IMR-90 (cell line): ENCODE data around the gene ARAP3. TPM values are rescaled to one million over a fixed set of nuclear protein-coding genes. Genes with fewer than 3 reads are reported as not detected.

ENCODE experiments used
- ATAC-seq: fragments of 200-7000 bp; cut with Tn5 transposase; 2 replicates; pipeline ENCODE4 v1.9.1; 2020; ENCODE audit warnings: low read depth, mild to moderate bottlenecking, moderate library complexity
- BruUV-seq: library from RNA; stranded (reverse); fragments of 400-500 nt; replicated peaks from 2 replicates; lab custom pipeline; 2021; lab: Mats Ljungman, UMichigan
- CTCF ChIA-PET: fragments of 300-600 bp; formaldehyde crosslinking; extraction: SDS; loops from one replicate; lab custom pipeline; 2021; ENCODE audit warnings: antibody characterized with exemption; lab: Yijun Ruan, JAX
- POLR2A ChIA-PET: fragments of 300-600 bp; sonication (Branson Sonifier 250); formaldehyde crosslinking; loops from one replicate; lab custom pipeline; 2022; ENCODE audit warnings: antibody characterized with exemption; ENCODE audit not compliant: unreplicated experiment; lab: Charles Lee
- DNase-seq: peaks from one replicate; pipeline ENCODE4 v3.0.0; 2013
- H2AFZ ChIP-seq: replicated peaks from 2 replicates; pipeline ENCODE3; 2013; ENCODE audit warnings: low read length, mild to moderate bottlenecking; ENCODE audit not compliant: poor library complexity
- H2AK5ac ChIP-seq: 2 replicates; pipeline ENCODE4 v1.6.1; 2013; ENCODE audit warnings: low read depth, low read length, inconsistent platforms
- H2AK9ac ChIP-seq: replicated peaks from 2 replicates; pipeline ENCODE3; 2013; ENCODE audit warnings: mild to moderate bottlenecking, low read depth, low read length, moderate library complexity; ENCODE audit not compliant: poor library complexity
- H2BK120ac ChIP-seq: 2 replicates; pipeline ENCODE4 v1.6.1; 2013; ENCODE audit warnings: low read depth, low read length, inconsistent platforms
- H2BK15ac ChIP-seq: 3 replicates; pipeline ENCODE4 v1.6.1; 2013; ENCODE audit warnings: low read depth, low read length, inconsistent platforms
- H2BK20ac ChIP-seq: 2 replicates; pipeline ENCODE4 v1.6.1; 2013; ENCODE audit warnings: low read depth, mild to moderate bottlenecking, inconsistent platforms, low read length, moderate library complexity
- H2BK5ac ChIP-seq: 2 replicates; pipeline ENCODE4 v1.6.1; 2013; ENCODE audit warnings: mild to moderate bottlenecking, low read depth, low read length, inconsistent platforms; ENCODE audit not compliant: poor library complexity, severe bottlenecking
- H3K14ac ChIP-seq: replicated peaks from 2 replicates; pipeline ENCODE4 v1.6.1; 2013; ENCODE audit warnings: low read depth, low read length, inconsistent platforms
- H3K18ac ChIP-seq: 2 replicates; pipeline ENCODE4 v1.6.1; 2013; ENCODE audit warnings: low read depth, low read length, control low read depth
- H3K23ac ChIP-seq: 2 replicates; pipeline ENCODE4 v1.6.1; 2013; ENCODE audit warnings: low read depth, low read length, inconsistent platforms
- H3K27ac ChIP-seq: 2 replicates; pipeline ENCODE4 v1.5.1; 2013; ENCODE audit warnings: mild to moderate bottlenecking, control low read depth, low read length; ENCODE audit not compliant: insufficient read depth
- H3K27me3 ChIP-seq: 2 replicates; pipeline ENCODE4 v1.6.1; 2013; ENCODE audit warnings: low read length; ENCODE audit not compliant: control insufficient read depth, insufficient read depth
- H3K36me3 ChIP-seq: 2 replicates; pipeline ENCODE4 v1.6.1; 2013; ENCODE audit warnings: low read length, mixed read lengths; ENCODE audit not compliant: control insufficient read depth, insufficient read depth
- H3K4ac ChIP-seq: 2 replicates; pipeline ENCODE4 v1.6.1; 2013; ENCODE audit warnings: low read depth, low read length, inconsistent platforms
- H3K4me1 ChIP-seq: 2 replicates; pipeline ENCODE4 v1.6.1; 2013; ENCODE audit warnings: low read length, mixed read lengths; ENCODE audit not compliant: control insufficient read depth, insufficient read depth
- H3K4me2 ChIP-seq: 2 replicates; pipeline ENCODE4 v1.6.1; 2013; ENCODE audit warnings: low read depth, mild to moderate bottlenecking, control low read depth, low read length, moderate library complexity
- H3K4me3 ChIP-seq: 2 replicates; pipeline ENCODE4 v1.5.1; 2013; ENCODE audit warnings: low read depth, mild to moderate bottlenecking, control low read depth, low read length, moderate library complexity; ENCODE audit not compliant: insufficient read depth
- H3K56ac ChIP-seq: 2 replicates; pipeline ENCODE4 v1.6.1; 2013; ENCODE audit warnings: low read length, inconsistent platforms; ENCODE audit not compliant: insufficient read depth; ENCODE audit errors: extremely low read depth
- H3K79me1 ChIP-seq, 2 experiments: 2 replicates each; pipeline ENCODE4 v1.6.1; 2013; ENCODE audit warnings: low read length in 2 of 2, inconsistent platforms in 1 of 2, low read depth in 1 of 2
- H3K9ac ChIP-seq: 2 replicates; pipeline ENCODE4 v1.6.1; 2013; ENCODE audit warnings: low read depth, low read length, control low read depth
- H3K9me1 ChIP-seq: 2 replicates; pipeline ENCODE4 v1.6.1; 2013; ENCODE audit warnings: low read length, inconsistent platforms; ENCODE audit not compliant: insufficient read depth
- H3K9me3 ChIP-seq: 2 replicates; pipeline ENCODE4 v1.6.1; 2013; ENCODE audit warnings: low read length; ENCODE audit not compliant: control insufficient read depth, insufficient read depth
- H4K20me1 ChIP-seq: 2 replicates; pipeline ENCODE4 v1.6.1; 2013; ENCODE audit warnings: low read length, inconsistent platforms; ENCODE audit not compliant: insufficient read depth
- H4K5ac ChIP-seq: 2 replicates; pipeline ENCODE4 v1.6.1; 2013; ENCODE audit warnings: mild to moderate bottlenecking, low read depth, low read length, control low read depth
- H4K8ac ChIP-seq, 2 experiments: 2 replicates each; pipeline ENCODE4 v1.6.1; 2013; ENCODE audit warnings: low read depth in 2 of 2, low read length in 2 of 2, control low read depth in 1 of 2, inconsistent platforms in 1 of 2
- H4K91ac ChIP-seq: 2 replicates; pipeline ENCODE4 v1.6.1; 2013; ENCODE audit warnings: low read depth, low read length, inconsistent platforms; ENCODE audit not compliant: insufficient read depth
- CEBPB ChIP-seq: IDR thresholded peaks from 2 replicates; pipeline ENCODE4 v1.6.1; 2012; ENCODE audit warnings: low read depth, low read length, improper control_type of control experiment
- CHD1 ChIP-seq: IDR thresholded peaks from 2 replicates; pipeline ENCODE4 v1.6.1; 2012; ENCODE audit warnings: low read depth, low read length, improper control_type of control experiment
- CTCF ChIP-seq: conservative IDR thresholded peaks from 2 replicates; pipeline ENCODE4 v1.5.1; 2012; ENCODE audit warnings: mild to moderate bottlenecking, low read depth, low read length, improper control_type of control experiment
- ELK1 ChIP-seq: fragments of 150-350 bp; IDR thresholded peaks from 2 replicates; pipeline ENCODE4 v1.6.1; 2016; ENCODE audit warnings: low read depth, mild to moderate bottlenecking, low read length, moderate library complexity, borderline replicate concordance
- FOS ChIP-seq: fragments of 150-350 bp; IDR thresholded peaks from 2 replicates; pipeline ENCODE4 v1.6.1; 2016; ENCODE audit warnings: low read depth, low read length
- MAFK ChIP-seq: IDR thresholded peaks from 2 replicates; pipeline ENCODE4 v1.6.1; 2012; ENCODE audit warnings: low read depth, low read length, improper control_type of control experiment
- MAZ ChIP-seq: IDR thresholded peaks from 2 replicates; pipeline ENCODE4 v1.6.1; 2012; ENCODE audit warnings: low read depth, mild to moderate bottlenecking, low read length, improper control_type of control experiment, moderate library complexity, borderline replicate concordance
- MXI1 ChIP-seq: IDR thresholded peaks from 2 replicates; pipeline ENCODE4 v1.6.1; 2012; ENCODE audit warnings: low read depth, mild to moderate bottlenecking, low read length, moderate library complexity, borderline replicate concordance
- NFE2L2 ChIP-seq: fragments of 150-350 bp; IDR thresholded peaks from 2 replicates; pipeline ENCODE4 v1.6.1; 2016; ENCODE audit warnings: low read depth, mild to moderate bottlenecking, low read length
- POLR2A ChIP-seq: IDR thresholded peaks from 2 replicates; pipeline ENCODE4 v1.6.1; 2012; ENCODE audit warnings: mild to moderate bottlenecking, low read depth, low read length
- RAD21 ChIP-seq: IDR thresholded peaks from 2 replicates; pipeline ENCODE4 v1.6.1; 2012; ENCODE audit warnings: low read length, improper control_type of control experiment
- RCOR1 ChIP-seq: IDR thresholded peaks from 2 replicates; pipeline ENCODE4 v1.6.1; 2012; ENCODE audit warnings: mild to moderate bottlenecking, low read length, improper control_type of control experiment; ENCODE audit not compliant: insufficient replicate concordance
- RFX5 ChIP-seq: IDR thresholded peaks from 2 replicates; pipeline ENCODE4 v1.8.0; 2012; ENCODE audit warnings: low read depth, mild to moderate bottlenecking, low read length, moderate library complexity
- SMC3 ChIP-seq: fragments of 150-350 bp; IDR thresholded peaks from 2 replicates; pipeline ENCODE4 v1.6.1; 2016; ENCODE audit warnings: low read depth, mild to moderate bottlenecking, antibody characterized with exemption, low read length, moderate library complexity
- USF2 ChIP-seq: fragments of 150-350 bp; IDR thresholded peaks from 2 replicates; pipeline ENCODE4 v1.6.1; 2017; ENCODE audit warnings: mild to moderate bottlenecking, antibody characterized with exemption, low read length, low read depth
- WGBS, 2 experiments: methylation state at CpG; one replicate each; pipeline versions ENCODE4 v1.1.5 to v1.1.7; 2013; ENCODE audit warnings: missing lambda C conversion rate in 2 of 2; ENCODE audit not compliant: insufficient read length in 1 of 2; ENCODE audit errors: extremely low coverage in 2 of 2; 5-methylcytosine and 5-hydroxymethylcytosine counted together
- dilution Hi-C: fragments of 300-500 bp; cut with HindIII; formaldehyde crosslinking; loops from one replicate; pipeline ENCODE4 v1.14.3; 2018; ENCODE audit warnings: low sequenced_read_pairs; ENCODE audit not compliant: unreplicated experiment
- in situ Hi-C: fragments of 300-500 bp; cut with MboI; formaldehyde crosslinking; loops from 3 replicates; pipeline ENCODE4 v1.14.3; 2019; ENCODE audit warnings: low sequenced_read_pairs, inconsistent platforms, mixed read lengths
- intact Hi-C: fragments of 100-400 bp; cut with micrococcal nuclease; formaldehyde crosslinking; loops from 2 replicates; pipeline ENCODE4 v1.10.0; 2022
- polyA plus RNA-seq, 3 experiments: library from polyadenylated mRNA; depleted of rRNA; stranded (reverse); fragments of >200 nt; gene quantifications; 2 replicates each; pipeline ENCODE4 v1.2.3, GENCODE V29; 2012; ENCODE audit warnings: low replicate concordance in 1 of 3
- total RNA-seq: library from RNA; depleted of rRNA; stranded (reverse); fragments of >200 nt; gene quantifications from 2 replicates; pipeline ENCODE4 v1.2.3, GENCODE V29; 2012

The ARAP3 gene
- total and polyA plus RNA-seq, 2 of the 4 experiments (the other 2 are of a cell fraction): 2.2 to 6.9 TPM

GRCh38 chr5:141708016-141708415, 26.0 kb upstream of the ARAP3 start:
- peaks cover 77% of the 10 kb centered on the region for H3K27me3 ChIP-seq
- in situ Hi-C loops: no loop called here

More at GRCh38 chr5:141708016-141708415, 26.0 kb upstream of the ARAP3 start:
- ChIA-PET CTCF (no interaction called here), POLR2A (no interaction called here)
- H2BK5ac ChIP-seq: no peak overlapping the region
- no peaks in the 10 kb centered on the region for H3K9me1 ChIP-seq
- no peak overlapping the region for H3K56ac ChIP-seq
- H2BK120ac ChIP-seq: no peak overlapping the region
- no peaks in the 10 kb centered on the region for H3K79me1 ChIP-seq
- H2AK5ac ChIP-seq: no peak overlapping the region
- no peak overlapping the region for H3K4me3 ChIP-seq
- no peak overlapping the region for H3K27ac ChIP-seq
- no peak overlapping the region for H3K23ac ChIP-seq
- TF ChIP-seq CTCF (no peak), RAD21 (no peak), NFE2L2 (no peak), USF2 (no peak), MXI1 (no peak), MAFK (no peak), ELK1 (no peak), CEBPB (no peak), SMC3 (no peak), CHD1 (no peak), MAZ (no peak), RCOR1 (no peak), RFX5 (no peak), FOS (no peak), POLR2A (no peak)
- no peaks in the 10 kb centered on the region for H3K9me3 ChIP-seq
- H3K4me2 ChIP-seq: no peak overlapping the region
- DNase-seq (no peak), ATAC-seq (no peak)
- no peak overlapping the region for H3K9ac ChIP-seq
- H3K14ac ChIP-seq: no peak overlapping the region
- no peak overlapping the region for H4K91ac ChIP-seq
- H3K36me3 ChIP-seq: no peaks in the 10 kb centered on the region
- intact Hi-C loops (no loop called here), dilution Hi-C loops (no loop called here)
- H2AK9ac ChIP-seq: no peak overlapping the region
- no peak overlapping the region for H2BK20ac ChIP-seq
- no peaks in the 10 kb centered on the region for H3K4me1 ChIP-seq
- no peak overlapping the region for H4K8ac ChIP-seq
- H4K5ac ChIP-seq: no peak overlapping the region
- no CpG with 5 or more reads among the region's 9 CpGs for WGBS, 2 experiments
- BruUV-seq: no TSS peak
- H4K20me1 ChIP-seq: no peaks in the 10 kb centered on the region
- H2BK15ac ChIP-seq: no peak overlapping the region
- H3K18ac ChIP-seq: no peak overlapping the region
- H3K4ac ChIP-seq: no peak overlapping the region
- no peak overlapping the region for H2AFZ ChIP-seq
